ENCODE measurements around the gene KCNAB1.

The KCNAB1 gene

GRCh38 chr3:156150434-156151066 is 30.2 kb downstream of the KCNAB1 start:
- H3K4me3 ChIP-seq (ENCODE audit: insufficient read depth, low read depth, low read length): no peak overlapping the region
- no peaks in the 10 kb centered on the region for H3K27me3 ChIP-seq (ENCODE audit: control insufficient read depth, insufficient read depth, low read length, poor library complexity, severe bottlenecking)
- H3K27ac ChIP-seq (ENCODE audit: insufficient read depth, low read depth, low read length, poor library complexity, severe bottlenecking): no peak overlapping the region
- H3K4me1 ChIP-seq (ENCODE audit: control insufficient read depth, insufficient read depth, low read length): no peaks in the 10 kb centered on the region
- 24 to 39% methylated on average over 6 to 7 of the region's 8 CpGs for WGBS, 2 experiments
- no peaks in the 10 kb centered on the region for H3K9me3 ChIP-seq (ENCODE audit: control insufficient read depth, low read length)
- no peaks in the 10 kb centered on the region for H3K36me3 ChIP-seq (ENCODE audit: control insufficient read depth, insufficient read depth, low read length)

- H3K27ac ChIP-seq (ENCODE audit: insufficient read depth, low read depth, low read length, poor library complexity, severe bottlenecking): no peak overlapping the region
- H3K27me3 ChIP-seq (ENCODE audit: control insufficient read depth, insufficient read depth, low read length, poor library complexity, severe bottlenecking): no peaks in the 10 kb centered on the region
- H3K4me3 ChIP-seq (ENCODE audit: insufficient read depth, low read depth, low read length): no peak overlapping the region
- no peaks in the 10 kb centered on the region for H3K9me3 ChIP-seq (ENCODE audit: control insufficient read depth, low read length)
- H3K4me1 ChIP-seq (ENCODE audit: control insufficient read depth, insufficient read depth, low read length): no peaks in the 10 kb centered on the region
- H3K36me3 ChIP-seq (ENCODE audit: control insufficient read depth, insufficient read depth, low read length): no peaks in the 10 kb centered on the region
- WGBS, 2 experiments: 36 to 42% methylated on average over 10 of the region's 10 CpGs
Observed at GRCh38 chr3:156151824-156152428, 31.5 kb downstream of the KCNAB1 start.

- Histone ChIP-seq H3K27me3 (ENCODE audit: control insufficient read depth, insufficient read depth, low read length, poor library complexity, severe bottlenecking) (no peaks in the 10 kb centered on the region), H3K27ac (ENCODE audit: insufficient read depth, low read depth, low read length, poor library complexity, severe bottlenecking) (no peak overlapping the region), H3K4me3 (ENCODE audit: insufficient read depth, low read depth, low read length) (no peak overlapping the region), H3K36me3 (ENCODE audit: control insufficient read depth, insufficient read depth, low read length) (no peaks in the 10 kb centered on the region), H3K9me3 (ENCODE audit: control insufficient read depth, low read length) (no peaks in the 10 kb centered on the region), H3K4me1 (ENCODE audit: control insufficient read depth, insufficient read depth, low read length) (peaks cover 2% of the 10 kb centered on the region)
- WGBS, 2 experiments: 85 to 90% methylated on average over 3 of the region's 3 CpGs
Observed at GRCh38 chr3:156158656-156159295, 38.4 kb downstream of the KCNAB1 start.

GRCh38 chr3:156160647-156161046 is 40.3 kb downstream of the KCNAB1 start:
- H3K27ac ChIP-seq (ENCODE audit: insufficient read depth, low read depth, low read length, poor library complexity, severe bottlenecking): no peak overlapping the region

GRCh38 chr3:156161172-156161571 is 40.8 kb downstream of the KCNAB1 start:
- Histone ChIP-seq H3K27ac (ENCODE audit: insufficient read depth, low read depth, low read length, poor library complexity, severe bottlenecking) (no peak overlapping the region), H3K4me1 (ENCODE audit: control insufficient read depth, insufficient read depth, low read length) (peaks cover 2% of the 10 kb centered on the region), H3K9me3 (ENCODE audit: control insufficient read depth, low read length) (no peaks in the 10 kb centered on the region), H3K36me3 (ENCODE audit: control insufficient read depth, insufficient read depth, low read length) (no peaks in the 10 kb centered on the region), H3K27me3 (ENCODE audit: control insufficient read depth, insufficient read depth, low read length, poor library complexity, severe bottlenecking) (no peaks in the 10 kb centered on the region), H3K4me3 (ENCODE audit: insufficient read depth, low read depth, low read length) (no peak overlapping the region)
- WGBS, 2 experiments: 39 to 43% methylated on average over 1 of the region's 1 CpG

More at GRCh38 chr3:156160647-156161046, 40.3 kb downstream of the KCNAB1 start:
- Histone ChIP-seq H3K4me3 (ENCODE audit: insufficient read depth, low read depth, low read length) (no peak overlapping the region), H3K36me3 (ENCODE audit: control insufficient read depth, insufficient read depth, low read length) (no peaks in the 10 kb centered on the region), H3K9me3 (ENCODE audit: control insufficient read depth, low read length) (no peaks in the 10 kb centered on the region), H3K27me3 (ENCODE audit: control insufficient read depth, insufficient read depth, low read length, poor library complexity, severe bottlenecking) (no peaks in the 10 kb centered on the region), H3K4me1 (ENCODE audit: control insufficient read depth, insufficient read depth, low read length) (peaks cover 2% of the 10 kb centered on the region)
- WGBS, 2 experiments: 77 to 82% methylated on average over 3 of the region's 3 CpGs

GRCh38 chr3:156163848-156164247 is 43.5 kb downstream of the KCNAB1 start:
- Histone ChIP-seq H3K36me3 (ENCODE audit: control insufficient read depth, insufficient read depth, low read length) (no peaks in the 10 kb centered on the region), H3K9me3 (ENCODE audit: control insufficient read depth, low read length) (no peaks in the 10 kb centered on the region), H3K27ac (ENCODE audit: insufficient read depth, low read depth, low read length, poor library complexity, severe bottlenecking) (no peak overlapping the region), H3K4me1 (ENCODE audit: control insufficient read depth, insufficient read depth, low read length) (peaks cover 2% of the 10 kb centered on the region), H3K27me3 (ENCODE audit: control insufficient read depth, insufficient read depth, low read length, poor library complexity, severe bottlenecking) (no peaks in the 10 kb centered on the region), H3K4me3 (ENCODE audit: insufficient read depth, low read depth, low read length) (no peak overlapping the region)
- 97 to 100% methylated on average over 1 to 2 of the region's 2 CpGs for WGBS, 2 experiments

GRCh38 chr3:156166808-156167207 is 46.4 kb downstream of the KCNAB1 start:
- no peak overlapping the region for H3K27ac ChIP-seq (ENCODE audit: insufficient read depth, low read depth, low read length, poor library complexity, severe bottlenecking)
- H3K36me3 ChIP-seq (ENCODE audit: control insufficient read depth, insufficient read depth, low read length): no peaks in the 10 kb centered on the region
- 86 to 88% methylated on average over 4 of the region's 4 CpGs for WGBS, 2 experiments
- no peak overlapping the region for H3K4me3 ChIP-seq (ENCODE audit: insufficient read depth, low read depth, low read length)
- H3K27me3 ChIP-seq (ENCODE audit: control insufficient read depth, insufficient read depth, low read length, poor library complexity, severe bottlenecking): no peaks in the 10 kb centered on the region
- H3K9me3 ChIP-seq (ENCODE audit: control insufficient read depth, low read length): no peaks in the 10 kb centered on the region
- no peaks in the 10 kb centered on the region for H3K4me1 ChIP-seq (ENCODE audit: control insufficient read depth, insufficient read depth, low read length)

- Histone ChIP-seq H3K27ac (ENCODE audit: insufficient read depth, low read depth, low read length, poor library complexity, severe bottlenecking) (no peak overlapping the region), H3K36me3 (ENCODE audit: control insufficient read depth, insufficient read depth, low read length) (no peaks in the 10 kb centered on the region), H3K9me3 (ENCODE audit: control insufficient read depth, low read length) (no peaks in the 10 kb centered on the region), H3K27me3 (ENCODE audit: control insufficient read depth, insufficient read depth, low read length, poor library complexity, severe bottlenecking) (no peaks in the 10 kb centered on the region), H3K4me1 (ENCODE audit: control insufficient read depth, insufficient read depth, low read length) (no peaks in the 10 kb centered on the region), H3K4me3 (ENCODE audit: insufficient read depth, low read depth, low read length) (no peak overlapping the region)
Observed at GRCh38 chr3:156170571-156170970, 50.2 kb downstream of the KCNAB1 start.

GRCh38 chr3:156171281-156172267 is 51.2 kb downstream of the KCNAB1 start:
- H3K36me3 ChIP-seq (ENCODE audit: control insufficient read depth, insufficient read depth, low read length): no peaks in the 10 kb centered on the region
- no peak overlapping the region for H3K4me3 ChIP-seq (ENCODE audit: insufficient read depth, low read depth, low read length)
- no peaks in the 10 kb centered on the region for H3K27me3 ChIP-seq (ENCODE audit: control insufficient read depth, insufficient read depth, low read length, poor library complexity, severe bottlenecking)
- no peaks in the 10 kb centered on the region for H3K4me1 ChIP-seq (ENCODE audit: control insufficient read depth, insufficient read depth, low read length)
- H3K9me3 ChIP-seq (ENCODE audit: control insufficient read depth, low read length): no peaks in the 10 kb centered on the region
- no peak overlapping the region for H3K27ac ChIP-seq (ENCODE audit: insufficient read depth, low read depth, low read length, poor library complexity, severe bottlenecking)
- WGBS, 2 experiments: 93 to 94% methylated on average over 5 of the region's 5 CpGs

GRCh38 chr3:156172536-156172935 is 52.2 kb downstream of the KCNAB1 start:
- Histone ChIP-seq H3K27ac (ENCODE audit: insufficient read depth, low read depth, low read length, poor library complexity, severe bottlenecking) (no peak overlapping the region), H3K4me1 (ENCODE audit: control insufficient read depth, insufficient read depth, low read length) (no peaks in the 10 kb centered on the region), H3K36me3 (ENCODE audit: control insufficient read depth, insufficient read depth, low read length) (no peaks in the 10 kb centered on the region), H3K4me3 (ENCODE audit: insufficient read depth, low read depth, low read length) (no peak overlapping the region), H3K9me3 (ENCODE audit: control insufficient read depth, low read length) (no peaks in the 10 kb centered on the region), H3K27me3 (ENCODE audit: control insufficient read depth, insufficient read depth, low read length, poor library complexity, severe bottlenecking) (no peaks in the 10 kb centered on the region)
- 88 to 96% methylated on average over 5 of the region's 5 CpGs for WGBS, 2 experiments

All from ectodermal cell (in vitro differentiated cells).